Activated gamma-delta T cell (primary cell): ENCODE results near the gene COMT.

Experiments
- DNase-seq: peaks from one replicate; lab custom pipeline; 2025; lab: John Stamatoyannopoulos, UW

Gene COMT

DNA sequence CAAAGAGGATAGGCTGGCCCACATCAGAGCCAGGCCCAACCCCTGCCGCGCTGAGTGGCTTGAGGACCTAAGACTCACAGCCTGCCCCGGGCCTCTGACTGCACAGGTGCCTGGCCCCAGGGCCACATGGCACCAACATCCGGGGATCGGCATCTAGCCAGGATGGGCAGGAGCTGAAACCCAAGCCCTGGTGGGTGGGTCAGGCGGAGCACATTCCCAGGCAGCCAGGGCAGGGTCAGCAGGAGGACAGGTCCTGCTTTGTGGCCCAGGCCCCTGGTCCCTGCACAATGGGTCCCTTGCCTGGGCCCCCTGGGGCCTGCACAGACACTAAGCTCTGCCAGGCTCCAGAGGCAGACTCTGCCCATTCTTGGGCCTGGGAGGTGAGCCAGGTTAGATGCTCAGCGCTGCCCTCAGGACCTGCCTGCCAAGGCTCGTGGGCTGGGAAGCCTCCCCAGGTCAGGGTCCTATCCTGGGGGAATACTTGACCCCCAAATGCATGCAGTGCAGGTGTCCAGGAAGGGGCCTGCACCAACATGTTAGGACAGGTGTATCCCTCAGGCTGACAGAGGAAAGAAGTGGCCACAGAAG, 41.5 kb downstream of the COMT start:
- DNase-seq, result no peak

DNA sequence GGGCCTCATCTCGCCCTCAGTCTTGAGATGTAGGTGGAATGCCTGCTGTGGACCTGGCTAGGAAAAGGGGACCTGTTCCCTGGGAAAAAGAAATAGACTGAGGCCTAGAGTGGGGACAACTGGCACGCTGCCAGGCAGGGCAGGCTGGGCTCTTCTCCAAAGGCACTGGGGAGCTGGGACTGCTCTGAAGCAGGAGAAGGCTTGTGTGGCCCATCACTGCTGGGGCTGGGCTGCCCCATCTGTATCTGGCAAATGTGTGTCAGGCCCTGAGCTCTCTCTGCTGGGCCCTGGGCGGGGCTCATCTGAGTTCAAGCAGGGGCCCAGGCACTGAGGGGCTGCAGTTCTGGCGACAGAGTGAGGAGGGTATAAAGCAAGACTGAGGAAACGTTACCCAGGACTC, 42.2 kb downstream of the COMT start:
- DNase-seq, result no peak

DNA sequence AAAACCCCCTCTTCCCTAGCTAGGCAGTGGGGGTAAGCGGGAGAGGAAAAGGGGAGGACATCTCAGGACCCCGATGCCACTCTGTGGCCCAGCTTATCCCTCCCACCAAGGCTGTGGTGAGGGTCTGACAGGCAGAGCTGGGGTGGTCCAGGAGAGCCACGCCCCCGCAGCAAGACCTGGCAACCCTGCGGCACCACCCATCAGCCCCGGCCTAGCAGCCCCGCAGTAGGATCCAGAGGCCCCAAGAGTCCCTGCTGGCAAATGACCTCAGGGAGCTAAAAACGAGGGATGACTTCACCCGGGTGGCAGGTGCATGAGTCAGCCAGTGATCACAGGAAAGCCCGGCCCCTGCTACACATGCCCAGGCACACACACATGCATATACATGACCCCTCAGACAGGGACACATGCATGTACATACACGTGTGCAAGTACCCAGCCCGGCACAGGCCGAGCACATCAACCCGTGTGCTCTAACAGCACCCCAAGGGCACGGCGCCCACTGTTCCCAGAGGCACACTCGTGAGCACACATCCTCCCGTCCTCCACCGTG, 42.7 kb downstream of the COMT start:
- DNase-seq, result no peak

DNA sequence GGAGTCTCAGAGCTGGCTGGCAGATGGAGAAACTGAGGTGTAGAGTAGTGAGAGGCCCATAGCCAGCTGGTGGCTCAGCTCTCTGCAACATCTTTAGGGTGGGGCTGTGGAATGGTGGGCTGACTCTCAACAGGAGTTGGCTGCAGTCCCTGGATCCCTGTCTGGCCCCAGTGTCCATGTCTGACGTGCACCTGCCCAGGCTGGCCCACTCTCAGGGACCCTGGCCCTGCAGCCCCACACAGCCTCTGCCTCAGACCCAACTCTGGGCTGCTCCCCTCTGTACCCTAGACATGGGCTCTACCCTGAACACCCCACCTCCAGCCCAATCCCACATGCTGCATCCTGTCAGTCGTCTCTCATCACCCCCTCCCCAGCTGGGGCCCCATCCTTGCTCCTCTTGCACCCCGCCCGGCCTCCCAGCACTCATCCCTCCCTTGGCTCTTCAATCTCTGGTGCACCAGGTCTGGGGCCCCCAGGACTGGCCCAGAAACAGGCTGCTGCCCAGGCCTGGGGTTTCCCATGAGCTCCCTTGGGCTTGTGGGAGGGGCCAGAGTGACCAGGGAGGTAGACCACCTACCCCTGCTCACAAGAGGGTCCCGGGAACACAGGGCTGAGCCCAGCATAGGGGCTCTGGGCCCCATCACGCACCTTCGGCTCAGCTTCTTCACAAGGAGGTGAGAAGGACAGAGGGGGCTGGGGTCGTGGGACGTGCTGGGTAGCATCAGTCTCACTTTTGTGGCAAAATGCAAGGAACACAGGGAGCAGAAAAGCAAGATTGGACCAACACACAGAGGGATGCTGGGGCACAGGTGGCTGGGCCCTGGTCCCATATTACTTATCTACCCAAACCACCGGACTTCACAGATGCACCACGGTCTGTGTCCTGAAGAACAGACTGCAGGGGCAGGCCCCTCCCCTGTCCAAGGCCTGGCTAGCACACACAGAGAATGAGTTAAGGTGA, 43.6 kb downstream of the COMT start:
- no peak for DNase-seq

DNA sequence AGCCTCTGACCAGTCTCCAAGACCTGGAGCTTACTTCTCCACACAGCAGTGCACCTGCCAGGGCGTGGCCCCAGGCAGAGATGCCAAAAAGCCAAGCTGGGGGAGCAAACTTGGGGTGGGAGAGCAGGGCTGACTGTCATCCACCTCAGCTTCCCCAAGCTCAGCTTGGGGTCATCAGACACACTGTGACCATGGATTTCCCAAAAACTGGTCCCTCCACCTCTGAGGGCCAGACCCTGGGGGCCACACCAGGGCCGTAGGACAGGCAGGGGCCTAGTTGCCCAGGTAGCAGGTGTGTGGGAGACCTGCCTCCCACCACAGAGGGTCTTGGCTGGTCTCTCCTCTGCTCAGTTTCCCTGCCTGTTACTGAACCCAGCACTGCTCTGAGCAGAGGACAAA, 44.4 kb downstream of the COMT start:
- no peak for DNase-seq

DNA sequence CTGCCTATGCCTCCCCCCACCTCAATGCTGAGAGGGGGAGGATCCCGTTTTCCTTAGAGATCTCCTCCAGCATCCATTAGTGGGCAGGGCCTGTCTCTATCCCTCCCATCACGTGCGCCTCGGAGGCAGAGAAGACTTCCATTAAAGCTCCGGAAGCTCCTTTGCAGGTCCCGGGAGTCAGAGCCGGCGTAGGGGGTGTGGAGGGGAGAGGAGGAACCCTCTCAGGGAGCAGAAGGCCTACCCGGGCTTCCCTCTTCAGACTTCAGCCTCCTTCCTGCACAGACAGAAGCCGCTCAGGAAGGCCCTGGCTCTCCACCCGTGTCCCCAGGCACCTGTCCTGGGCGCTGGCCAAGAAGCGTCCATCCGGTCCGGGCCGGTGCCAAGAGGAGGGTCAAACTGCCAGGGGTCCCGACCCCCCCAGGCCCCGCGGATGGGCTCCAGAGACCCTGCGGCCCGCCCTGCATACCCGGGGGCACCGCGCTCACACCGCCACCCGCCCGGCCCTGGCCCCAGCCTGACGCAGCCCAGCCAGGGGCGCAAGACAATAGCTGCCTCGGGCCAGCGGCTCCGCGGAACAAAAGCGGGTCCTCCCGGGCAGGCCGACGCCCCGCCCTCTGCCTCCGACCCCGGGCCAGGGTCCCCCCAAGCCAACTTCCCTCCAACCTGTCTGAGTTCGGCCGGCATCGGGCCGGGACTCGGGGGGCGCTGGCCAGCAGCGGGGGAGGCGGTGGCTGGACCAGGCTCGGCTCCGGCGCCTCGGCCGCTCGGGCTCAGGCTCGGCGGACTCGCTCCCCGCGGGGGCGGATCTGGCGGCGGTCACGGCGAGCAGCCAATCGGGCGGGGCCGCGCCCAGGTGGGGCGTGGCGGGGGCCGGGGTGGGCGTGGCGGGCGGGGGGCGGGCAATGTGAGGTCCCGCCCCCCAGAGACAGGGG, 45.1 kb downstream of the COMT start:
- peak; percentile 56 for DNase-seq

DNA sequence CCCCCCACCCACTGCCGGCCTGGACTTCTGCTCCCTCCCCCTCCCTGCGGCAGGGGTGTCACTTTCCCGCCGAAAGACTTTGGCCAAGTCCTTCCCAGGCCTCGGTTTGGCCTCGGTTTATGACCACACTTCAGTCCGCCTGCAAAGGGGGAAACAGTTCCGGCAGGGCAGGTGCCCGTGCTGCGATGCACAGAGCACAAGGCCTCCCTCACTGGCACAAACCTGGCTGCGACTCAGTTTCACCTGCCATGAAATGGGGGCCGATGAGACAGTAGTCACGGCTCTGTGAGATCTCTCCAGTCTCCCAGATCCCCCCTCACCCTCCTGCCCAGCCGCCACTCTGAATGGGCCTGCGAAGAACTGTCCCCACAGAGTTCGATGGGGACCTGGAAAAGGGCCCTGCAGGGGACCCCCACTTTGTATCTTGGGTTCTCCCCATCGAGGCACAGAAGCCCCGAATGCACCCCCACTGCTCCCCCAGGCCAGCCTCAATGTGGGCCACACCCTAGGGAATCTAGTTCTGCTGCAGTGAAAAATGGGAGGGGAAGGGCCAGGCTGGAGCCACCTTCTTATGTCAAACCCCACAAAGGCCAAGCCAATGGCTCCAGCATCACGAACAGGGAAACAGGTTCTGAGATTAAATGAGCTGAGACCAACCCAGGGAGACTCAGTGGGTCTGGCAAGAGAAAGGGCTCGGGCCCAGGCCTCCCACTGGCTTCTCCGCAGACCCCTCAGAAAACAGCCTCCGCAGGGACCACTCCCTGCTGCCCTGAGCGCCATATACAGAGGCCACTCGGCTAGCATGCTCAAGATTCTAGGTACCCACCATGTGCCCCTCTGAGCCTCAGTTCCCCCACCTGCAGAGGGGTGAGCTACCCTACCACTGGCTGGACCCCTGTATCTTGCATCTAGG, 46.1 kb downstream of the COMT start:
- DNase-seq, result no peak

DNA sequence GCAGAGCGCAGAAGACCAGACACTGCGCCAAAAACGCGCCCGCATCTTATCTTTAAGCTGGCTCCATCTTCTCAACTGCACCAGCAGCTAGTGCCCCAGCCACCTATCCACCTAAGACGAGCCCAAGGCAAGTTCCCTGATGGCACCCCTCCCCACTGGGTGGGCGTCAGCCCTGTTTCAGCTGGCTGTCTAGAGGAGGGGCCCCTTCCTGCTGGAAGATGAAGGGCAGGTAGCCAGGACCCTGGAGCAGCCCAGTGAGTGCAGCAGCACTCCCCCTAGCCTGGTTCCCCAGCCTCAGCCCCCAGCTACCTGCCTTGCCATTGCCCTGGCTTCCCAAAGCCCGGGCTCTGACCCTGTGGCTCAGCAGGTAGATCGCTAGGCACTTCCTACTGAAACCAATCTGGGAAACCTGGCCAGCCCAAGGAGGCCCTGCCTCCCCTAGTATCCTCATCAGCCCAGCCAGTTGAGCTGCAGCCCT, 46.8 kb downstream of the COMT start:
- DNase-seq, result no peak

DNA sequence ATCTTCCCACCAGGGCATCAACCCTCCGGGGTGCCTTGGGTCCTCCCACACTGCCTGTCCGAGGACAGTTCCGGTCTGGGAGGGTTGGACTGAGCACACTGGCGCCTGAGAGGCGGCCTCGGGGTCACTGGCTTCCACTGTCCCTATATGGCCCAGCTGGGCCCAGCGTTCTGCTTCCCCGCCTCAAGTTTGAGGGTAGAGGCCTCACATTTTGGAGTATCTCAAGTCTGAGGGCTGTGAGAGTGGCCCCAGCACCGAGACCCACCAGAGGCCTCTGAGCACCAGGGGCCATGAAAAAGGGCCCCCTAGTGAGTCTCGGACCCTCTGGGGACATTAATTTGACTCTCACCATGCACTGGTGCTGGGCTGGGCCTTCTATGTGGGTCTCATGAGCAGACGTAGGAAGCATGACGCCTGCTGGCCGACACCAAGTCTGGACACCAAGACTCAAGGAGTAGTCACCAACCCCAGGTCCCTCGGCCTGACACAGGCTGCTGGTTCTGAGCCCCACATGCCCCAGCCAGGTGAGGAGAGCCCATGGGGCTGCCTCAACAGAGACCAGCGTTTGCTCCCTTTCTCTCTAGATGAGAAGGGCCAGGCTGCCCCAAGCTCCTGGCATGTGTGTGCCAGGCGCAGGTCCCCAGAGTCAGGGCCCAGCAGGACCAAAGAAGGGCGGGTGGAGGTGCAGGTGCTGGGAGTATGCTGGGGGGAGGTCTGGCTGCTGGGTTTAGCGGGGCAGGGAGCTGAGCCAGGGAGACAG, 47.6 kb downstream of the COMT start:
- no peak for DNase-seq

DNA sequence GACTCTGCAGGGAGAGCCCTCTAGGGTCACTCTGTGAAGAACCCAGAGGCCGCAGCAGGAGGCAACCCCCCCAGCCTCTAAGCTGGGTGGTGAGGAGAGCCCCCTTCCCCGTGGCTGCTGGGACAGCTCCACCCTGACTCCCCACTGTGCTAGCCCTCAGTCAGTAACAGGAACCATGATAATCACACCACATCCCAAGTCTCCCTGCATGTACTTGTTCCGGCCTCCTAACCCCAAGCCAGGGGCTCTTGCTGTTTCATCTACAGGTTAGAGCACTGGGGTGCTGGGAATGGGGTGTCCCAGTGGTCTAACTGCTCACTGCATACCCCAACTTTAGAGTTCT, 48.1 kb downstream of the COMT start:
- DNase-seq, result no peak

DNA sequence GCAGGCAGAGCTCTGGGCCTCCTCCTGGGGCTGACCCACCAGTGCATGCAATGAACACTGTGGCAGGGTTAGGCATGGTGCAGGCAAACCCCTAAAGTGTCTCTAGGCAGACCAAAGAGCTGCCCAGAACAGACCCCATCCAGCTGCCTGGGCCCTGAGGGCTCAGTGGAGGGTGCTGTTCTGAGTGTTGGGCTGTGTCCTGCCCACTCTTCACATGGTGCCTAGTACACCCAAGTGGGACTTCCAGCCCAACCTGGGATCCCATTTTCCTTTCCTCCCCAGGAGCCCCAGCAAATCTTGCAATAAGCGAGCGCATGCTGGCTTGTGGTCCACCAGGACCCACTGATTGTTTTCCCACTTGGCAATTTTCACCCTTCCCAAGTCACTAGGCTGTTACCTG, 48.6 kb downstream of the COMT start:
- no peak for DNase-seq

DNA sequence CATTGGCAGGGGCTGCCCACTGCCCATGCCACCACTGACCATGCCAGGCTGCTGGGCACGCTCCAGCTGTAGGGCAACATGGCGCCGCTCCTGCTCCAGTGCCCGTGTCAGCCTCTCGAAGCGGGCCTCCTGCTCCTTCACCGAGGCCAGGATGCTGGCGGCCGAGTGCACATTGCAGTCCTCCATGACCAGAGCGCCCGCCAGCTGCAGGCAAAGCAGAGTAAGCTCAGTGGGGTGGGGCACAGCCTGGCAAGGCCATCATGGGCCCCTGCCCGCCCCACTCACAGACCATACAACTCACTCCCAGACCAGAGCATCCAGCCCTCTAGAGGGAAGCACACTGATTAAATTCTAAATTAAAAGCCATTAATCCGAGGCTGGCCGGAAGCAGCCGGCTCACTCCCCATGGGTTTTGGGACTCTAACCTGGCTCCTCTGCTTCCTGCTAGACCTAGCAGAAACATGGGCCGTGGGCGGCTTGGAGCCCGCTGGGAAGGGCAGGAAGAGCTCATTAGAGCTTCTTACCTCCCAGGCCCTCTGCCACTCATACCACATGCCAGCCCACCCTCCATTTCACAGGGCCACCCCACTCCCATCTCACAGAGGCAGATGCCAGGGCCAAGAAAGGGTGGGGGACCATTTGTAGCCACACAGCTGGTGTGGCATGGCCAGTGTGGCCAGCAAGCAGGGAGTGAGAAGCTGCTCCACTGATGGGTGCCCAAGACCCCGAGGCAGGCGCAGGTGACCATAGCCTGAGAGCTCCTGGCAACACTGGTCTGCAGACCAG, 49.2 kb downstream of the COMT start:
- DNase-seq, result no peak

DNA sequence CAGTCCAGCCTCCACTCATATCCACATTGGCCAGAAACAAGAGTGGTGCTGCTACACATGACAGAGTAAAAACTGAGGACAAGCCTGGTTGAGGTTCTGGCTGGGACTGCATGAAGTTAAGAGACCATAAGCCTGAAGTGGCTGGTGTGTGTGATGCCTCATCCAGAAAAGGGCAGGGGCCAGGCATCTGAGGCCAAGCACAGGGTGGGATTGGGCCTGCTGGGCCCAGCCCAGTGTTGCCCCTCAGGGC, 49.7 kb downstream of the COMT start:
- DNase-seq, result no peak

DNA sequence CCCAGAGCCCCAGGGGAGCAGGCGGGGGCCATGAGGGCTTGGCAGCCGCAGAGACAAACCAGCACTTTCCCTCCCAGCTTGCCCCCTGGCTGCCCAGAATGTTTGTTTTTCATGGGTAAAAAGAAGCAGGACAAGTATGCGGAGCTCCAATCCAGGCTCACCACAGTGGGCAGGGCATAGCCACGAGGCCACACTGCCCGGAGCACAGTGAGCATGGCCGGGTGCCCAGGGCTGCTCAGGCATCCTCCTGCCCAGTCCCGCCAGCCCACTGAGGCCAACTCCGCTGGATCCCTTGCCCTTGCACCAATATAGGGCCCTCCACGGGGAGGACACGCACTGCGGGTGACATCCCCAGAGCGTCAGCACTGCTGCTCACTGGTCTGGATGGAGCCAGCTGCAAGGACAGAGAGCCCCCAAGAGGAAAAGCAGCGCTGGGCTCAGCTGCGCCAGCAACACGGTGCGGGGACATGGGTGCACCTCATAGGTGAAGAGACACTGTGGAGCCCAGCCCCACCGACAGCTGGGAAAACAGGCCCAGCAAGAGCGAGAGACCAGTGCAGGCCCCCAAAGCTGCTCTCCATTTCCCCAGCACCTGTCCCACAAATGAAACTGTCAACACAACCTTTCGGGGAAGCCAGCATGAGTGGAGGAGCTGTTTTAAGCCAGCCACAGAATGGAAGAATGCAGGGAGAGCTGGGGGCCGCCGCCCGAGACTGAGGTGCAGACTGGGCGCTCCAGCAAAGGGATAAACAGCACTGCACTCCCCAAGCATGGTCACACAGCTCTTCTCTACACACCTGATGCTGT, 50.3 kb downstream of the COMT start:
- no peak for DNase-seq

DNA sequence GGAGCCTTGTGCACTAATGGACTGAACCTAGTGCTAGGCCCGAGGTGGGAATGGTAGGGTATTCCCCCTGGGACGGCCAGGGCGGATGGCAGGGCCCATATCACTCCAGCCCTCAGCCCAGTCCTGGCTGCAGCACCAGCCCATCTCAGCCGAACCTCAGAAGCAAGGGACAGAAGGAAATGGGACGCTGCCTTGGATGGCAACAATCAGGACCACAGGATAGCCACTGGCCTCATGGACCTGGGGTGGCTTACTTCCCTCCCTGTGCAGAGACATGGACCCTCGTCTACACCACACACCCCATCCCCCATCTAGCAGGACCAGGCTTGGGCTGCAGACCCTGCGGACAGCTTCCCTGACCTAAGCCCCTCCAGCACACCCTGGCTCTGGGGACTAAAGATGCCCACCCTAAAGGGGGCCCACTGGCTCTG, 50.9 kb downstream of the COMT start:
- no peak for DNase-seq

DNA sequence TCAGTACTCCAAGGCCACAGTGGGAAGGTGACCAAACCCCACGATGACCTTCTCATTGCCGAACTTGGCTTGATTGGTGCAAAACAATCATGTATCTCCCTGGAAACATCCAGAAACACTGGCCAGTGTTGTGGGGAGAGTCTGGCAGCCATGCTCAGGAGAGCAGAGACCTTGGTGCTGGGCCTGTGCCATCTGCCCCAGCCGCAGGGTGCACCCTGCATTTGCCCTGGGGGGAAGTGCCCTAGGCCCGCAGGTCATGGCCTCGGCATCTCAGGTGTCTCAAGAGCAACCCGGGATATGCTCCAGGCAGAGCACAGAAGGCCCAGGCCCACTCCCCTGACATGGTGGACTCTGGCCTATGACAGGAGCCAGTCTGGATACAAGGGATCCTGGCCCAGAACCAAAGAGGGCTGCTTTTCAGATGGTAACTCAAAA, 51.4 kb downstream of the COMT start:
- no peak for DNase-seq

DNA sequence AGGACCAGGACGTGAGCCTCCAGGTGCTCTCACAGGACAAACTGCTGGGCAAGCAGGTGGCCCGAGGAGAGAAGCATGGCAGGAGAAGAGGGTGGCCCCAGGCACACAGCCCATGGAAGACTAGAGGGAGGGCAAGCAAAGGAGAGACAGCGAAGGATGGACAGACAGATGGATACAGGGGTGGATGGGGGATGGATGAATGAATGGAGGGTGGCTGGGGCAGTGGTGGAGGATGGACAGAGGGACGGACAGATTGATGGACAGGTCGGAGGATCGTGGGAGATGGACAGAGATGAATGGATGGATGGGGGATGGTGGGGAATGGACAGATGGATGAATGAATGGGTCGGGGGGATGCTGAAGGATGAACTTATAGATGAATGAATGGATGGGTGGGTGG, 52.4 kb downstream of the COMT start:
- no peak for DNase-seq

DNA sequence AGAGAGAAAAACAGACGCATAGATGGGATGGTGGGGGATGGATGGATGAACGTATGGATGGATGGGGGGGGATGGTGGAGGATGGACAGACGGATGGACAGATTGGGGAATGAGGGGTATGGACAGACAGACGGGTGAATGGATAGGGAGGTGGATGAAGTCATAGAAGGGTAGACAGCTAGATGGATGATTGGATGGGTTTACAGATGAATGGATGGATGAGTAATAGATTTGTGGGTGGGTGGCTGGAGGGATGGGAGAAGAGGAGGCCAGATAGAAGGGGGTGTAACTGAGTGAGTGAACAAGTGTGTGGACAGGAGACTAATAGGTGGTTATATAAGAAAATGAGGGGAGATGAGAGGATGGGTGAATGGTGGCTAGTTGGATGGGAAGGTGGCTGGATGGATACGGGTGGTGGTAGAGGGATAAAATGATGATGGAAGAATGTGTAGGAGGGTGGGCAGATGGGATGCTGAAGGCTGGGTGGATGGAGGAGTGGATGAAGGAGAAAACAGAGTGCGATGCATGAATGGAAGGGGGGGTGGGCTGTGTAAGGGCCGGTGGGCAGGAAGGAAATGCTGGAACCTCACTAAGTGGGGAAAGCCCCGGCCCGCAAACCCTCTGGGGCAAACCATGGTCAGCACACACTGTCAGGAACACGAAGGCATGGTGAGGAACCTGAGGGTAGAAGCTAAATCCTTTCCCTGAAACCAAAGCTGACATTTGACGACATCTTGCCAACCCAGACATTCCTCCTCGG, 53.5 kb downstream of the COMT start:
- DNase-seq, result no peak
